Retinal pigment epithelial cell (primary cell): ENCODE measurements around the gene TTYH3.

ENCODE experiments used
- DNase-seq: peaks from one replicate; pipeline ENCODE4 v3.0.0-alpha.2; 2010; ENCODE audit warnings: low read depth
- H3K4me3 ChIP-seq: 2 replicates; pipeline ENCODE4 v1.5.1; 2011; ENCODE audit warnings: mild to moderate bottlenecking, low read length, control low read depth, moderate library complexity
- TF ChIP-seq, protein P1 (sequence below): conservative IDR thresholded peaks from 2 replicates; pipeline ENCODE4 v1.5.1; 2011; ENCODE audit warnings: low read depth, low read length, control low read depth, inconsistent platforms

The TTYH3 gene

GRCh38 chr7:2603044-2603965, 28.5 kb upstream of the TTYH3 start:
- H3K4me3 ChIP-seq: no peak overlapping the region
- TF ChIP-seq, protein P1, sequence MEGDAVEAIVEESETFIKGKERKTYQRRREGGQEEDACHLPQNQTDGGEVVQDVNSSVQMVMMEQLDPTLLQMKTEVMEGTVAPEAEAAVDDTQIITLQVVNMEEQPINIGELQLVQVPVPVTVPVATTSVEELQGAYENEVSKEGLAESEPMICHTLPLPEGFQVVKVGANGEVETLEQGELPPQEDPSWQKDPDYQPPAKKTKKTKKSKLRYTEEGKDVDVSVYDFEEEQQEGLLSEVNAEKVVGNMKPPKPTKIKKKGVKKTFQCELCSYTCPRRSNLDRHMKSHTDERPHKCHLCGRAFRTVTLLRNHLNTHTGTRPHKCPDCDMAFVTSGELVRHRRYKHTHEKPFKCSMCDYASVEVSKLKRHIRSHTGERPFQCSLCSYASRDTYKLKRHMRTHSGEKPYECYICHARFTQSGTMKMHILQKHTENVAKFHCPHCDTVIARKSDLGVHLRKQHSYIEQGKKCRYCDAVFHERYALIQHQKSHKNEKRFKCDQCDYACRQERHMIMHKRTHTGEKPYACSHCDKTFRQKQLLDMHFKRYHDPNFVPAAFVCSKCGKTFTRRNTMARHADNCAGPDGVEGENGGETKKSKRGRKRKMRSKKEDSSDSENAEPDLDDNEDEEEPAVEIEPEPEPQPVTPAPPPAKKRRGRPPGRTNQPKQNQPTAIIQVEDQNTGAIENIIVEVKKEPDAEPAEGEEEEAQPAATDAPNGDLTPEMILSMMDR: no peak
- DNase-seq: peak; percentile 69

GRCh38 chr7:2604608-2605174, 27.1 kb upstream of the TTYH3 start:
- TF ChIP-seq, protein P1: no peak
- DNase-seq: no peak
- no peak overlapping the region for H3K4me3 ChIP-seq

GRCh38 chr7:2605608-2606538, 25.9 kb upstream of the TTYH3 start:
- DNase-seq: no peak
- TF ChIP-seq, protein P1: no peak
- no peak overlapping the region for H3K4me3 ChIP-seq

GRCh38 chr7:2606539-2606936, 25.2 kb upstream of the TTYH3 start:
- no peak for DNase-seq
- TF ChIP-seq, protein P1: no peak
- H3K4me3 ChIP-seq: no peak overlapping the region

- H3K4me3 ChIP-seq: no peak overlapping the region
- TF ChIP-seq, protein P1: no peak
Observed at GRCh38 chr7:2607122-2607922, 24.5 kb upstream of the TTYH3 start.

GRCh38 chr7:2607923-2608904, 23.6 kb upstream of the TTYH3 start:
- TF ChIP-seq, protein P1: no peak
- DNase-seq: no peak

More at GRCh38 chr7:2607122-2607922, 24.5 kb upstream of the TTYH3 start:
- DNase-seq: no peak

More at GRCh38 chr7:2607923-2608904, 23.6 kb upstream of the TTYH3 start:
- no peak overlapping the region for H3K4me3 ChIP-seq
